SK-N-MC (cell line): ENCODE measurements around the gene CLCN6.

Experiments used
- DNase-seq: peaks from one replicate; pipeline ENCODE4 v3.0.0-alpha.2; 2011; ENCODE audit warnings: low read depth, low spot score
- H3K27ac ChIP-seq: fragments of 200-600 bp; sonication (generic); 2 replicates; pipeline ENCODE4 v1.5.1; 2016; ENCODE audit warnings: mixed run types
- H3K36me3 ChIP-seq: fragments of 200-600 bp; sonication (generic); 2 replicates; pipeline ENCODE4 v1.6.1; 2017; ENCODE audit warnings: antibody characterized with exemption, low read length, mixed read lengths; ENCODE audit not compliant: insufficient read depth
- H3K4me3 ChIP-seq: fragments of 200-600 bp; sonication (generic); 2 replicates; pipeline ENCODE4 v1.5.1; 2016
- H3K9ac ChIP-seq: fragments of 200-600 bp; sonication (generic); 2 replicates; pipeline ENCODE4 v1.8.0; 2017; ENCODE audit warnings: mixed run types, mixed read lengths; ENCODE audit not compliant: insufficient read length
- H3K9me3 ChIP-seq: fragments of 200-600 bp; sonication (generic); 2 replicates; pipeline ENCODE4 v1.6.1; 2017; ENCODE audit warnings: low read depth, mild to moderate bottlenecking, antibody characterized with exemption, low read length, moderate library complexity, mixed read lengths
- EZH2 ChIP-seq: fragments of 200-600 bp; sonication (generic); IDR thresholded peaks from one replicate; pipeline ENCODE4 v1.6.1; 2017; ENCODE audit warnings: antibody characterized with exemption
- FOXP2 ChIP-seq: optimal IDR thresholded peaks from 2 replicates; pipeline ENCODE3; 2011; ENCODE audit warnings: mild to moderate bottlenecking, moderate library complexity; ENCODE audit not compliant: insufficient read depth; ENCODE audit errors: extremely low read length, control extremely low read depth
- POLR2AphosphoS5 ChIP-seq: IDR thresholded peaks from 2 replicates; pipeline ENCODE4 v1.6.1; 2012; ENCODE audit warnings: mild to moderate bottlenecking, low read depth, low read length, borderline replicate concordance

Gene CLCN6

GRCh38 chr1:11848373-11848700 is 42.3 kb downstream of the CLCN6 start:
- Histone ChIP-seq H3K9ac (no peak overlapping the region), H3K4me3 (no peak overlapping the region), H3K27ac (no peak overlapping the region), H3K36me3 (peaks cover 16% of the 10 kb centered on the region; the same call in 1 of the 2 replicates), H3K9me3 (no peaks in the 10 kb centered on the region)
- no peak for DNase-seq
- no peak for TF ChIP-seq EZH2
- no peak for TF ChIP-seq POLR2AphosphoS5
- no peak for TF ChIP-seq FOXP2

- Histone ChIP-seq H3K36me3 (peaks cover 5% of the 10 kb centered on the region; the same call in 1 of the 2 replicates), H3K27ac (no peak overlapping the region), H3K4me3 (no peak overlapping the region), H3K9ac (no peak overlapping the region), H3K9me3 (no peaks in the 10 kb centered on the region)
- DNase-seq, result no peak
- no peak for TF ChIP-seq POLR2AphosphoS5
Observed at GRCh38 chr1:11850156-11850555, 44.2 kb downstream of the CLCN6 start.

GRCh38 chr1:11851180-11851579 is 45.2 kb downstream of the CLCN6 start:
- Histone ChIP-seq H3K9ac (no peak overlapping the region), H3K36me3 (no peaks in the 10 kb centered on the region), H3K27ac (no peak overlapping the region), H3K4me3 (no peak overlapping the region), H3K9me3 (no peaks in the 10 kb centered on the region)
- DNase-seq, result no peak
- no peak for TF ChIP-seq FOXP2
- no peak for TF ChIP-seq POLR2AphosphoS5
- TF ChIP-seq EZH2, result no peak

GRCh38 chr1:11854519-11854918 is 48.5 kb downstream of the CLCN6 start:
- Histone ChIP-seq H3K9me3 (no peaks in the 10 kb centered on the region), H3K36me3 (no peaks in the 10 kb centered on the region), H3K27ac (no peak overlapping the region), H3K9ac (no peak overlapping the region), H3K4me3 (no peak overlapping the region)
- no peak for TF ChIP-seq EZH2
- no peak for TF ChIP-seq FOXP2
- no peak for TF ChIP-seq POLR2AphosphoS5
- DNase-seq, result no peak

GRCh38 chr1:11855430-11855829 is 49.4 kb downstream of the CLCN6 start:
- H3K9me3 ChIP-seq, result no peaks in the 10 kb centered on the region
- H3K36me3 ChIP-seq, result no peaks in the 10 kb centered on the region
- DNase-seq, result no peak
- TF ChIP-seq POLR2AphosphoS5 (no peak), EZH2 (no peak), FOXP2 (no peak)
- no peak overlapping the region for H3K9ac ChIP-seq
- H3K27ac ChIP-seq, result no peak overlapping the region
- H3K4me3 ChIP-seq, result no peak overlapping the region

- TF ChIP-seq FOXP2, result no peak
- no peak for TF ChIP-seq POLR2AphosphoS5
- no peak for TF ChIP-seq EZH2
Observed at GRCh38 chr1:11856698-11857097, 50.7 kb downstream of the CLCN6 start.

GRCh38 chr1:11857164-11857851 is 51.3 kb downstream of the CLCN6 start:
- no peak for DNase-seq
- Histone ChIP-seq H3K27ac (no peak overlapping the region), H3K36me3 (no peaks in the 10 kb centered on the region), H3K9ac (no peak overlapping the region), H3K4me3 (no peak overlapping the region), H3K9me3 (no peaks in the 10 kb centered on the region)
- no peak for TF ChIP-seq POLR2AphosphoS5
- TF ChIP-seq EZH2, result no peak
- TF ChIP-seq FOXP2, result no peak

More at GRCh38 chr1:11856698-11857097, 50.7 kb downstream of the CLCN6 start:
- DNase-seq, result no peak
- Histone ChIP-seq H3K27ac (no peak overlapping the region), H3K9ac (no peak overlapping the region), H3K36me3 (no peaks in the 10 kb centered on the region), H3K4me3 (no peak overlapping the region), H3K9me3 (no peaks in the 10 kb centered on the region)

- Histone ChIP-seq H3K9me3 (no peaks in the 10 kb centered on the region), H3K4me3 (no peak overlapping the region), H3K9ac (no peak overlapping the region), H3K36me3 (no peaks in the 10 kb centered on the region), H3K27ac (no peak overlapping the region)
- TF ChIP-seq FOXP2, result no peak
- no peak for TF ChIP-seq POLR2AphosphoS5
- no peak for TF ChIP-seq EZH2
- no peak for DNase-seq
Observed at GRCh38 chr1:11858158-11858557, 52.2 kb downstream of the CLCN6 start.

- Histone ChIP-seq H3K9me3 (no peaks in the 10 kb centered on the region), H3K4me3 (no peak within 1 kb of the TSS), H3K27ac (no peak within 1 kb of the TSS), H3K36me3 (no peaks in the 10 kb centered on the region), H3K9ac (no peak within 1 kb of the TSS)
- no peak for TF ChIP-seq EZH2
- no peak for TF ChIP-seq FOXP2
- TF ChIP-seq POLR2AphosphoS5, result no peak
- no peak for DNase-seq
Observed at GRCh38 chr1:11858613-11858967, 52.6 kb downstream of the CLCN6 start, which contains the start of gene NPPB. NPPB (minus strand) TSS chr1:11858945; CDS start chr1:11858833, 112 bp downstream.
